GM21723 (cell line): ENCODE data around the gene PHAX.
"Not testable (repeated sequence)": the region's sequence is repeated elsewhere in the genome, so short reads cannot be mapped to it uniquely, and the experiment has no call there.

Experiments
- ATAC-seq: cut with Tn5 transposase; IDR thresholded peaks from one replicate; pipeline ENCODE4 v1.9.1; 2021; ENCODE audit warnings: mild to moderate bottlenecking, moderate library complexity; ENCODE audit not compliant: unreplicated experiment

PHAX gene

GRCh38 chr5:126656401-126657007 is 55.8 kb downstream of the PHAX start:
- no peak for ATAC-seq

GRCh38 chr5:126658561-126658960 is 57.8 kb downstream of the PHAX start:
- ATAC-seq: no peak

- peak; percentile 59 for ATAC-seq
These were observed 59.2 kb downstream of the PHAX start for GRCh38 chr5:126659805-126660482.

GRCh38 chr5:126664586-126664985 is 63.8 kb downstream of the PHAX start:
- no peak for ATAC-seq

- not testable (repeated sequence) for ATAC-seq
These were observed 69.4 kb downstream of the PHAX start for GRCh38 chr5:126670109-126670508.

- ATAC-seq: not testable (repeated sequence)
These were observed 70.9 kb downstream of the PHAX start for GRCh38 chr5:126671681-126672080.

- ATAC-seq: no peak
These were observed 72.7 kb downstream of the PHAX start for GRCh38 chr5:126673477-126673876.

- no peak for ATAC-seq
These were observed 73.4 kb downstream of the PHAX start for GRCh38 chr5:126674145-126674544.

- ATAC-seq: no peak
These were observed 74.6 kb downstream of the PHAX start for GRCh38 chr5:126675338-126675737.

- peak; percentile 75 for ATAC-seq
These were observed 75.5 kb downstream of the PHAX start for GRCh38 chr5:126676195-126676624.
